Stimulated activated CD4-positive, alpha-beta T cell treated with anti-CD3 and anti-CD28 coated beads, Interleukin-1b, Interleukin-23, amount 100 ng/mL, for 4 hours (primary cell): Measurements from ENCODE around the gene APBB2.

ENCODE experiments used
- DNase-seq, 2 donors: peaks; one replicate each; pipeline ENCODE4 v3.0.0-alpha.2; 2020; ENCODE audit warnings: low read depth in 2 of 2

The APBB2 gene

GRCh38 chr4:40978548-40978947 lies 235.8 kb downstream of the APBB2 start:
- no peak for DNase-seq

- DNase-seq, result no peak
These were observed 238.0 kb downstream of the APBB2 start for GRCh38 chr4:40976343-40976742.

GRCh38 chr4:40972722-40973121 lies 241.6 kb downstream of the APBB2 start:
- DNase-seq, result no peak

GRCh38 chr4:40971338-40971737 lies 243.0 kb downstream of the APBB2 start:
- DNase-seq, result no peak

DNA sequence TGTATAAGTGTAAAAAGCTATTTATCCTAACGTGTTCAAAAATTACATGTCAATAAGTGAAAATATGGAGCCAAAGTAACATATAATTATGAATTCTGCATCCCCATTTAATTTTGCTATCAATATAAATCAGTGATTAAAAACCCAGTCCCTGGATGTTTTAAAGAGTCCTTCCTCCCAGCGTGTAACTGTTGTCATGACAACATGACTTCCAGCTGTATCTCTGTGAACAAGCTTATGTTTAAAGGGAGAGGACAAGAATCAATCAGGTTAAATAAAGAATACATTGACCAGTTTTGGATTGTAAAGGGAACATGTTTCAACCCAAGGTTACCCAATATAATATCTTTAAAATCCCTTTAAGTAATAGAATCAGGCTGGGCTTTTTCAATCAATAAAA lies 244.8 kb downstream of the APBB2 start:
- no peak for DNase-seq

DNA sequence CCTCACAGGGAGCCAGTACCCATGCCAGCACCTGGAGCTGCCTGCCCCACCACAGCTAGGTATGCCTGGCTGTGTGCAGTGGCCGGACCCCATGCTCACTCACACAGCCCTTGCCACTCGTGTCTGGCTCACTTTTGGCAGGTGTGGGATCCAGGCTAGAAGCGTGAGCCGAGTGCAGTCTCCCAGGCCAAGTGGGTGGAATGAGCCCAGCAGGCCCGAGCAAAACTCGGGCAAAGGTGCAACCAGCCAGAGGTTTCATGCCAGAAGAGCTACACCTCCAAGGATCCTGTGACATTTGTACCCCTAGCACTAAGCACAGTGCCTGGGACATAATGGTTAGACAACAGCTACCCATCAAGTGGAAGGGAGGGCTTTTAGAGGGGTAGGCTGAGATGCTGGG lies 246.8 kb downstream of the APBB2 start:
- DNase-seq, result no peak

GRCh38 chr4:40966091-40966490 lies 248.3 kb downstream of the APBB2 start:
- no peak for DNase-seq

DNA sequence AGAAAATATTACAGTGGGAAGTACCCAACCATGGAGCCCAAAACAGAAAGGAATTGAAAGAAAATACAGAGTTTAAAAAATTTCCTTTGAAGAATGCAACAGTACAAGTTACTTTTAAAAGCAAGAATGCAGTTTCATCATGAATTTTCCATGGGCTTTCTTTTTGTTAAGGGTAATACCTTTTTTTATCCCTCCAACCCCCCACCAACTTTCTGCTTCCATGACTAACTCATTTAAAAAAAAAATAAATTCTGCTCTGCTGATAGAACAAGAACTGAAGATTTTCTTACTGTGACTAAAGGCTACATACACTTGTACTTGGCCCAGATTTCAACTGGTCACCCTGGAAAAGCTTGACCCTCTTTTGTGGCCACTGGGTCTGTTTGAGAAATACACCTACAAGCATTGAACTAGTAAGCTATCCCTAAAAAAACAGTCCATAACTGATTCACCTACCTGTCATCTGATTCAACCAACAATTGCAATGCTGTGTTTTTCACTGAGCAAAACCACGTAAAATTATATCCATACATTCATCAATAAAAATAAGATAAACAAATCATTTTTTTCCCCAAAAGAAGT lies 250.4 kb downstream of the APBB2 start:
- DNase-seq, result no peak

DNA sequence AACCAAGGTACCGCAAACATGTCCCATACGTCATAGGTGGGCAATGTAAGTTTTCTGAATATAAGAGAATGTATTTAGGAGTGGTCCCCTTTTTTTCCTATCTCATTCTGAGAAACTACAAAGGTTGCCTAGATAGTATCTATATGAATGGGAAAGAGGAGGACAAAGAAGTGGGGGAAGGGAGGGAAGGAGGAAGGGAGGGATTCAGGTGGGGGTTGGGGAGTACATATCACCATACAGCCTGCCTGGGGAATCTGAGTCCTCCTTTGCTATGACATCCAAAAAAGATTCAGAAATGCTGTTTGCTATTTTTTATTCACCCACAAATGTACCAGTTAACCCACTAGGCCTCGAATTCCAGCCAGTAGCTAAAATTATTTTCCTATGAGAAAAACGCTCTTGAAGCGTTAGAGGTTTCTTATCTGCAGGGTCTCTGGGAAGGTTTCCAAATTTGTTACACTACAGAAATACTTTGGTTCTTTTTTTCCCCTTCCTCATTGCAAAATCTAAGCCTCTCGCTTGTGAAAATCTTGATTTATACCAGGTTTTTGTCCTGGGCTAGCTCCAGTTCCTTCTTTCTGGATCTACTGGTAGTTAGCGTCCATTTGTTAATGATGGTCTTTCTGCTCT lies 251.7 kb downstream of the APBB2 start:
- no peak for DNase-seq

DNA sequence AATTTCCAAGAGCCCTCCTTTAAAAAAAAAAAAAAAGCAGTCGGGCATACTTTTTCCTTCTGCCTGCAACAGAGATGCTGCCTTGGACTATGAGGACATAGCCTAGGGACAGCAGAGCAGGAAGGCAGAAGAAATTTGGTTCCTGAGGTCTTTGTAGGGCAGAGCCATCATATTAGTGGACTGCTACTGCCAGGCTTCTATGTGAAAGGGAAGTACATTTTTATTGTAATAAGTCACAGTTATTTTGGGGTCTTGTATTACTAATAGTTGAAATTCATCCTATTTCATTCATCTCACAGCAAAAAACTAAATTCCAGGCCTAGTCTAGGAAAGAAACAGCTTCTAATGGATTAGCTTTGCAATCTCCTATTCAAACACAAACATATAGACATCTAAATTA lies 253.4 kb downstream of the APBB2 start:
- DNase-seq, result no peak

DNA sequence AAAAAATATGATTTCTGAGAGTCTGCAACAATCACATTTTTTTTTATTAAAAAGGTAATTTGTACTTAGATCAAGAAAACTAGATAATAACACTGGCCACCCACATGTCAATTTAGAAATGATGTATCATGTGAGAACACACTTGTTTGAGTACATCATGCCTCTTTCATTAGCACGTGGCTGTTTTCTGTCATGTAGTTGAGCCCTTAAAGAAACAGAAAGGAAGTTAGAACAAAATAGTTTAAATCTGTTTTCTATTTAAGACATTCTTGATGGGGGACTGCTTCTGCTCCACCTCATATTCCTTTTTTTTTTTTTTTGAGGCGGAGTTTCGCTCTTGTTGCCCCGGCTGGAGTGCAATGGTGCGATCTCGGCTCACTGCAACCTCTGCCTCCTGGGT lies 257.1 kb downstream of the APBB2 start:
- no peak for DNase-seq

DNA sequence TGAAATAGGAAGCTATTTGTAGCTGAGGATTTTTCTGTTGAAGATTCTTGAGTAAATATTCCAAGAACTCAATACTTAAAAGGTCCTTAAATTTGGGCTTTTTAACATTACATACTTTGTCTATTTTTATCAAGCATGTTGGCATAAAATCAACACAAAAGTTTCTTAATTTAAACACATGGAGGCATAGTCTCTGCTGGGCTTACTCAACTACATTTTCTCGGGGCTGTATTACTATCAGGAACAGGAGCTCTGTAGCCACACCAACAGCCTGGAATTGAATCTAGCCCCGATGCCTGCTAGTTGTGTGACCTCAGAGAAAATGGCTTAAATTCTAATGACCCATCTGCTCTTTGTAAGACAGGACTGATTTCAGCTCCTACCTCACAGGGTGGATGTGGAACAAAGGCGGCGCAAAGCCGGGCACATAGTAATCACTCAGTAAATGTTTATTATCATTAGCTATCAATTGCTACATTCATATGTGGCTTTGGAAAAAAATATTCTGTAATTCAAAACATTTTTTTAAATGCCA lies 257.6 kb downstream of the APBB2 start:
- no peak for DNase-seq

DNA sequence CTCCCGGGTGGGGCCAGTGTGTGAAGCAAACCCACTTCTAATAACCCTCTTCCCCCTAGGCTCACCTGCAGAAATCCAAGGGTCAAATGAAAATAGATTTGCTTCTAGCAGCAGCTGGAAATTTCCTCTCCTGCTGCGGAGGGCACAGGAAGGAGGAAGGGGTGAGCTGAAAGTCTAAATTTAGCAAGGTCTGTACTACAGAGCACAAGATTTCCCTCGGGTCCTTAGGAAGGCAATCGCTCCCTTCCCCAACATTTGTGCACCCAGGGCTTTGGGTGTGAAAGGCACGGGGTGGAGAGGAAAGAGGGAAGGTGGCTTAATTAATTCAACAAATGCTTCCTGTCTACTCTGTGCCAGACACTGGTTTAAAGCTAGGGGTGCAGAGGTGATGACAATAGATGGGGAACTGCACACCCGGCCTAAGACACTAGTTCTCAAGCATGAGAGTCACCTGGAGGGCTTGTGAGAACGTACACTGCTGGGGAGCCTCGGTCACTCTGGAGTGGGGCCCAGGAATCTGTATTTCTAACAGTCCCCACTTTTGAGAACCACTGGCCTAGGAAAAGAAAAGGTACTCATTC lies 260.2 kb downstream of the APBB2 start:
- DNase-seq, result no peak

GRCh38 chr4:40953283-40954087 lies 260.9 kb downstream of the APBB2 start:
- DNase-seq, result no peak

- no peak for DNase-seq
These were observed 261.7 kb downstream of the APBB2 start for GRCh38 chr4:40952672-40953071.

DNA sequence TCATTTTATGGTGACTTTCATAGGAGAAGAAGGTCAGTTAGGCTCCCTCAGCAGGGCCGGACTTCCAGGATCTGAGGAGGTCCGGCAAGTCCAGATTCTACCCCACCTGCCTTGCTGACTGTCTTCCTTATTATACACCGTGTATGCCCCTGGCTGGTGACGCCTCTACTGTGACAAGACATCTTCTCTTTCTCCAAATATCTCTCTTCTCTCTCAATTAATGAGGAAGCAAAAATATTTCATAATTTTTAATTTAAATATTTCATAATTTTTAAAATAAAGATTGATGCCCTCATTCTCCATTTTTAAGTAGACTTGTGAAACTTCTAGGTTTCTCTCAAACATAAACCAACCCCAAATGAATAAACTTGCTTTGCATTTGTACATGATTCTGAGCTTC lies 262.1 kb downstream of the APBB2 start:
- DNase-seq, result no peak

DNA sequence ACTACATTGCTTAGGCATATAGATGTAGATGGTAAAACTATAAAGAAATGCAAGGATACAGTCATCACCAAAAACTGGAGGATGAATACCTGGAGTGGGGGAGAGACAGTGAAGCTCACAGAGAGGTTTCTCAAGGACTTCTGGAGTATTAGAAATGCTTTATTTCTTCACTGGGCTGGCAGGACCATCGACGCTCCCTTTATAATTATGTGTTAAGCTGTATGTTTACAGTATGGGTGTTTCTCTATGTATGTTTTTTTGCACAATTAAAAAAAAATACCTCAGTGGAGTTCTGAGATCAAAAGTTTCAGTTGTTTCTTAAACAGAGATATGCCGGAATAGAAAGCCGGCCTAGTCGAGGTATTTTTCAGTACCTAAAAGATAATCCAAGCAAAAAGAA lies 263.3 kb downstream of the APBB2 start:
- no peak for DNase-seq

- DNase-seq, result no peak
These were observed 264.8 kb downstream of the APBB2 start for GRCh38 chr4:40949358-40950100.

DNA sequence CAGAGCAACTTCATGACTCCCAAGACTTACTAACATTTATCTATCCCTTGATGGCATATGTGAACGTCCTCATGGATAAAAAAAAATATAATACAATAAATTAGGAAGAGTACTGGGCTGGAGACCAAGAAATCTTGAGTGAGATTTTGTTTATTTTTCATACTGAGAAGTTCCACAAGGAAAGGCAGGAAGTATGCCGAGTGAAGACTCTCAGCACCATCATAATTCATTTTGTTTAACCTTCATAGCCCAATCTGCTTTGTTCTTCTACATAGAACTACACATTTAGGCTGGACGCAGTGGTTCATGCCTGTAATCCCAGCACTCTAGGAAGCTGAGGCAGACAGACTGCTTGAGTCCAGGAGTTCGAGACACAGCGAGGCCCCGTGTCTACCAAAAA lies 266.3 kb downstream of the APBB2 start:
- DNase-seq, result no peak

- DNase-seq, result no peak
These were observed 267.7 kb downstream of the APBB2 start for GRCh38 chr4:40946652-40947051.

- DNase-seq, result no peak
These were observed 273.6 kb downstream of the APBB2 start for GRCh38 chr4:40940756-40941155.

GRCh38 chr4:40940317-40940741 lies 274.0 kb downstream of the APBB2 start:
- no peak for DNase-seq
